Vagina (tissue), 2 donors: Measurements from ENCODE around the gene RNF44. TPM values are rescaled to one million over a fixed set of nuclear protein-coding genes. Genes with fewer than 3 reads are reported as not detected.
A peak's percentile ranks its signal among the peaks of the same experiment; 100 is the strongest.

ENCODE experiments used
- DNase-seq, 2 donors: peaks; one replicate each; pipeline ENCODE4 v3.0.0-alpha.2; 2017; ENCODE audit errors: extremely low spot score in 2 of 2
- H3K27ac ChIP-seq: fragments of 200-600 bp; sonication (generic); one replicate; pipeline ENCODE4 v1.5.1; 2019
- H3K27me3 ChIP-seq: fragments of 200-600 bp; sonication (generic); one replicate; pipeline ENCODE4 v1.5.1; 2019
- H3K36me3 ChIP-seq, 2 donors: fragments of 200-600 bp; sonication (generic); one replicate each; pipeline ENCODE4 v1.5.1; 2017 to 2019
- H3K4me1 ChIP-seq: fragments of 200-600 bp; sonication (generic); one replicate; pipeline ENCODE4 v1.5.1; 2019
- H3K4me3 ChIP-seq, 2 donors: fragments of 200-600 bp; sonication (generic); 1 replicate in 1 of 2; 2 replicates in 1 of 2; pipeline ENCODE4 v1.5.1; 2016 to 2019
- H3K9me3 ChIP-seq: fragments of 200-600 bp; sonication (generic); one replicate; pipeline ENCODE4 v1.5.1; 2019
- POLR2A ChIP-seq, 2 donors: fragments of 450-650 bp; IDR thresholded peaks; one replicate each; pipeline ENCODE4 v1.6.1; 2017; ENCODE audit warnings: antibody characterized with exemption in 2 of 2, mild to moderate bottlenecking in 2 of 2, moderate library complexity in 2 of 2
- POLR2AphosphoS5 ChIP-seq, 2 donors: sonication (generic); formaldehyde crosslinking; IDR thresholded peaks; one replicate each; pipeline ENCODE4 v1.9.0; 2017; ENCODE audit warnings: antibody characterized with exemption in 2 of 2, mild to moderate bottlenecking in 2 of 2, low read depth in 1 of 2; ENCODE audit not compliant: insufficient read depth in 1 of 2
- intact Hi-C: fragments of 100-400 bp; cut with DNase I; formaldehyde crosslinking; loops from one replicate; pipeline ENCODE4 v1.15.1; 2023
- total RNA-seq: library from RNA; depleted of rRNA; stranded (reverse); fragments of >200 nt; gene quantifications from one replicate; pipeline ENCODE4 v1.2.3, GENCODE V29; 2016
- TF ChIP-seq, protein P1 (sequence below), 3 experiments: fragments of 450-650 bp in 2 of 3; fragments of 200-600 bp in 1 of 3; sonication (generic) in 1 of 3; IDR thresholded peaks; one replicate each; pipeline ENCODE4 v1.5.1; 2017 to 2019; ENCODE audit warnings: antibody characterized with exemption in 3 of 3, mild to moderate bottlenecking in 2 of 3, moderate library complexity in 2 of 3

Gene RNF44
- total RNA-seq, 1 donor from 2014 or later = 24.6 TPM

DNA sequence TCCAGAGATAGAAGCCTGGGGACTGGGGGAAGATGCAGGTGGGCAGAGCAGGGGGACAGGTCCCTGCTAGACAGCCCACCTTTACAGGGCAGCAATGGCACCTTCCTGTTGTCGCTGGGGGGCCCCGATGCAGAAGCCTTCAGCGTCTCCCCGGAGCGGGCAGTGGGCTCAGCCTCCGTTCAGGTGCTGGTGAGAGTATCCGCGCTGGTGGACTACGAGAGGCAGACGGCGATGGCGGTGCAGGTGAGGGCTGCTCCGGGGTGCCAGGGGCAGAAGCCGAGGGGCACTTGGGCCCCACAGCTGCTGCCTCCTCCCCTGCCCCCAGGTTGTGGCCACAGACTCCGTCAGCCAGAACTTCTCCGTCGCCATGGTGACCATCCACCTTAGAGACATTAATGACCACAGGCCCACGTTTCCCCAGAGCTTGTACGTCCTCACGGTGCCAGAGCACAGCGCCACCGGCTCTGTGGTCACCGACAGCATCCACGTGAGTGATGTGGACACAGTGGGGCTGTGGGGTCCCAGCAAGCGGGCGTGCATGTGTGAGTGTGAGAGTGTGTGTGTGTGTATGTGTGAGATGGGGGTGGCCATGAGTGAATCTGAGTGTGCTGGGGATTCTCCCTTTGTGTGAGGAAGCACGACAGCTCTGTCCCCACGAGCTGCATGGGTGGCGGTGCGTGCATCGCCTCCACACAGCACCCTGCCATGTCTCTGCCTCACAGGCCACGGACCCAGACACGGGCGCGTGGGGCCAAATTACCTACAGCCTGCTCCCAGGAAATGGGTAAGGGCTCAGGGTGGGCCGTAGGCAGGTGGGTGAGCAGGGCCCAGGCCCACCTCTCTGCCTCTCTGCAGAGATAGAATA lies 40.3 kb upstream of the RNF44 start:
- no peaks in the 10 kb centered on the region for H3K36me3 ChIP-seq
- no peaks in the 10 kb centered on the region for H3K4me1 ChIP-seq
- TF ChIP-seq, protein P1, sequence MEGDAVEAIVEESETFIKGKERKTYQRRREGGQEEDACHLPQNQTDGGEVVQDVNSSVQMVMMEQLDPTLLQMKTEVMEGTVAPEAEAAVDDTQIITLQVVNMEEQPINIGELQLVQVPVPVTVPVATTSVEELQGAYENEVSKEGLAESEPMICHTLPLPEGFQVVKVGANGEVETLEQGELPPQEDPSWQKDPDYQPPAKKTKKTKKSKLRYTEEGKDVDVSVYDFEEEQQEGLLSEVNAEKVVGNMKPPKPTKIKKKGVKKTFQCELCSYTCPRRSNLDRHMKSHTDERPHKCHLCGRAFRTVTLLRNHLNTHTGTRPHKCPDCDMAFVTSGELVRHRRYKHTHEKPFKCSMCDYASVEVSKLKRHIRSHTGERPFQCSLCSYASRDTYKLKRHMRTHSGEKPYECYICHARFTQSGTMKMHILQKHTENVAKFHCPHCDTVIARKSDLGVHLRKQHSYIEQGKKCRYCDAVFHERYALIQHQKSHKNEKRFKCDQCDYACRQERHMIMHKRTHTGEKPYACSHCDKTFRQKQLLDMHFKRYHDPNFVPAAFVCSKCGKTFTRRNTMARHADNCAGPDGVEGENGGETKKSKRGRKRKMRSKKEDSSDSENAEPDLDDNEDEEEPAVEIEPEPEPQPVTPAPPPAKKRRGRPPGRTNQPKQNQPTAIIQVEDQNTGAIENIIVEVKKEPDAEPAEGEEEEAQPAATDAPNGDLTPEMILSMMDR (IDR thresholded peaks at IDR 0.05) = no peak
- no peak for TF ChIP-seq POLR2AphosphoS5 (IDR thresholded peaks at IDR 0.05; ENCODE audit: insufficient read depth in 1 of 2, low read depth in 1 of 2)
- no peak for TF ChIP-seq POLR2A (IDR thresholded peaks at IDR 0.05)
- H3K9me3 ChIP-seq = no peaks in the 10 kb centered on the region
- H3K27ac ChIP-seq = no peak overlapping the region
- H3K4me3 ChIP-seq = no peak overlapping the region
- DNase-seq = no peak
- intact Hi-C loops = no loop called here
- no peaks in the 10 kb centered on the region for H3K27me3 ChIP-seq

DNA sequence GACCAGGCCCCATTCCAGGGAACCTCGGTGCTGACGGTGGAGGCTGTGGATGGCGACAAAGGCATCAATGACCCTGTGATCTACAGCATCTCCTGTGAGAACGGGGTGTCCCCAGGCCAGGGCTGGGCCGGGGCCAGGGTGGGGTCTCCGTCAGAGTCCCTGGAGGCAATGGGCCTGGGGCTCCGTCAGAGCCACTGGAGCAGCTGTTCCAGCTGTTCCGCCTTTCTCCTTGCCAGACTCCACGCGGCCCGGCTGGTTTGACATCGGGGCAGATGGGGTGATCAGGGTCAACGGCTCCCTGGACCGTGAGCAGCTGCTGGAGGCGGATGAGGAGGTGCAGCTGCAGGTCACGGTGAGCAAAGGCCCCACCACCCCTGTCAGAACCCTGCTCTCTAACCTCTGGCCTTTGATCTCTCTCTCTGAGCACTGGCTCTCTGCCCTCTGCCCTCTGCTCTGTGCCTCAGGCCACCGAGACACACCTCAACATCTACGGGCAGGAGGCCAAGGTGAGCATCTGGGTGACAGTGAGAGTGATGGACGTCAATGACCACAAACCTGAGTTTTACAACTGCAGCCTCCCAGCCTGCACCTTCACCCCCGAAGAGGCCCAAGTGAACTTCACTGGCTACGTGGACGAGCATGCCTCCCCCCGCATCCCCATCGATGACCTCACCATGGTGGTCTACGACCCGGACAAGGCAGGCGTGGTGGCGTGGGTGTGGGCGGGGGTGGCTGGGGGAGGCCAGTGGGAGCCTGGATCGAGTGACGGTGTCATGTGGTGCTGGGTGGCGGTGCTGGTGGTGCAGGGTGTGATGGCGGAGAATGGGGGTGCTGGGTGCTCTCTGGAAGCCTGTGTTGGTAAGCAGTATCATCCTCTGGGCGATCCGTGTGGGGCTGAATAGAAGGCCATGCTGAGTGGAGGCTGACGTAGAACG lies 38.6 kb upstream of the RNF44 start:
- no peak for TF ChIP-seq POLR2A (IDR thresholded peaks at IDR 0.05)
- TF ChIP-seq POLR2AphosphoS5 (IDR thresholded peaks at IDR 0.05; ENCODE audit: insufficient read depth in 1 of 2, low read depth in 1 of 2) = no peak
- TF ChIP-seq, protein P1 (IDR thresholded peaks at IDR 0.05) = no peak
- Histone ChIP-seq H3K4me1 (no peaks in the 10 kb centered on the region), H3K27ac (no peak overlapping the region), H3K36me3 (no peaks in the 10 kb centered on the region), H3K9me3 (no peaks in the 10 kb centered on the region), H3K27me3 (no peaks in the 10 kb centered on the region), H3K4me3 (no peak overlapping the region)
- intact Hi-C loops = no loop called here
- DNase-seq = no peak

DNA sequence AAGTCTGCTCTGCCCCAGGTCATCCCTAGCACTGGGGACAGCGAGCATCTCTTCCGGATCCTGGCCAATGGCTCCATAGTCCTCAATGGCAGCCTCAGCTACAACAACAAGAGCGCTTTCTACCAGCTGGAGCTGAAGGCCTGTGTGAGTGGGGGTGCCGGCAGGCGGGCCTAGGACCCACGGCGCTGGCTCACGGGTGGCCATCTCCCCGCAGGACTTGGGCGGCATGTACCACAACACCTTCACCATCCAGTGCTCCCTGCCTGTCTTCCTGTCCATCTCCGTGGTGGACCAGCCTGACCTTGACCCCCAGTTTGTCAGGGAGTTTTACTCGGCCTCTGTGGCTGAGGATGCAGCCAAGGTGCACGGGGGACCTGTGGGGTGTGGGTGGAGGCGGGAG lies 37.9 kb upstream of the RNF44 start:
- intact Hi-C loops = no loop called here
- H3K36me3 ChIP-seq = no peaks in the 10 kb centered on the region
- no peak for DNase-seq
- no peak overlapping the region for H3K4me3 ChIP-seq
- no peaks in the 10 kb centered on the region for H3K27me3 ChIP-seq
- H3K27ac ChIP-seq = no peak overlapping the region
- TF ChIP-seq POLR2AphosphoS5 (IDR thresholded peaks at IDR 0.05; ENCODE audit: insufficient read depth in 1 of 2, low read depth in 1 of 2) = no peak
- H3K9me3 ChIP-seq = no peaks in the 10 kb centered on the region
- H3K4me1 ChIP-seq = no peaks in the 10 kb centered on the region

DNA sequence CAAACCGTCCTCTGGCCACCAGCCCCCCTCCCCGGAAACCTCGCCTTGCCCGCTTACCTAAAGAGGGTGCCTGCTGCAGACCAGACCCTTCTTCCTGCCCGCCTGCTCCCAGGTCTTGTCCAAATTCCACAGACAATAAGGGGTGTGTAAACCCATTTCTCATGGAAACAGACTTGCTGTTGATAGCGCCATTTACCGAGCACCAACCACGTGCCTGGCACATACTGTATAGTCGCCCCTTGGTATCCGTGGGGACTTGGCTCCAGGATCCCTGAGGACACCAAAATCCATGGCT lies 37.0 kb upstream of the RNF44 start:
- no peaks in the 10 kb centered on the region for H3K36me3 ChIP-seq
- no peaks in the 10 kb centered on the region for H3K4me1 ChIP-seq
- no peaks in the 10 kb centered on the region for H3K27me3 ChIP-seq
- DNase-seq = no peak
- no peak overlapping the region for H3K4me3 ChIP-seq
- intact Hi-C loops = no loop called here
- H3K9me3 ChIP-seq = no peaks in the 10 kb centered on the region
- H3K27ac ChIP-seq = no peak overlapping the region
- TF ChIP-seq POLR2A (IDR thresholded peaks at IDR 0.05) (no peak), POLR2AphosphoS5 (IDR thresholded peaks at IDR 0.05; ENCODE audit: insufficient read depth in 1 of 2, low read depth in 1 of 2) (no peak)
- TF ChIP-seq, protein P1 (IDR thresholded peaks at IDR 0.05) = no peak

DNA sequence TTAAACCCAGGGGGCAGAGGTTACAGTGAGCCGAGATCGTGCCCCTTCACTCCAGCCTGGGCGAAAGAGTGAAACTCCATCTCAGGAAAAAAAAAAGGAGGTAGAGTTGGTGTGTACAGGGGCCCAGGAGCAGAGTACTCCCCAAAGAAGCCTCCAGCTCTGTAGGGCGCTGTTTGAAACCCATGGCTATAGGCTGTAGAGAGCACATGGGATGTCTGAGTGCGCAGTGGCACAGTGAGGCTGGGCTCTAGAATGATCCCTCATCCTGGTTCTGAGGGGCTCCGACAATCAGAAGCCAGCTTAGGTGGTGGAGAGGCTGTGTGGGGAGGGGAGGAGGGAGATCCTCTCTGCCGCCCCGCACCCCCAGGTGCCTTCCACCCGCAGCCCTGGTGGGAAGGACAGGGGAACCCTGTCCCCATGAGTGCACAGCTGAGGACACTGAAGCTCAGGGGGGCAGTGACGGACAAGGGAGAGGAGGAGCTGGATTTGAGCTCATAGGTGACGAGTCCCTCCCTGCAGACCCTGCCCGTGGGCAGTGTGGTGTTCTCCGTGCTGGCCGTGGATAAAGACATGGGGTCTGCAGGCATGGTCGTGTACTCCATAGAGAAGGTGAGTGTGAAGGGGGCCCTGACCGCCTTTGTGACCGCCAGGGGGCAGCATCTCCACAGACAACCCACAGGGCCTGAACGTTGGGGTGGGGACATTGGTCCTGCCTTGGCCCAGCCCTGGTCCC lies 36.5 kb upstream of the RNF44 start:
- Histone ChIP-seq H3K4me3 (no peak overlapping the region), H3K27me3 (no peaks in the 10 kb centered on the region), H3K27ac (no peak overlapping the region), H3K9me3 (no peaks in the 10 kb centered on the region), H3K4me1 (no peaks in the 10 kb centered on the region), H3K36me3 (no peaks in the 10 kb centered on the region)
- TF ChIP-seq POLR2AphosphoS5 (IDR thresholded peaks at IDR 0.05; ENCODE audit: insufficient read depth in 1 of 2, low read depth in 1 of 2) = no peak
- TF ChIP-seq, protein P1 (IDR thresholded peaks at IDR 0.05) = peak; percentile 45 to 59 (median 50)
- intact Hi-C loops = no loop called here
- no peak for DNase-seq
